CD4-positive, alpha-beta T cell (primary cell): ENCODE results near the gene TMEM167B. TPM values are rescaled to one million over a fixed set of nuclear protein-coding genes. Genes with fewer than 3 reads are reported as not detected.

Source experiments
- ATAC-seq: fragments of 200-7000 bp; cut with Tn5 transposase; one replicate; pipeline ENCODE4 v1.10.0; 2022; ENCODE audit warnings: mild to moderate bottlenecking; ENCODE audit not compliant: poor library complexity
- CTCF ChIA-PET: fragments of 350-600 bp; sonication (Branson Sonifier 250); formaldehyde crosslinking; loops from one replicate; lab custom pipeline; 2021; ENCODE audit warnings: antibody characterized with exemption, inconsistent platforms; lab: Charles Lee
- POLR2A ChIA-PET: fragments of 350-600 bp; sonication (Branson Sonifier 250); formaldehyde crosslinking; loops from one replicate; lab custom pipeline; 2021; ENCODE audit warnings: antibody characterized with exemption, inconsistent platforms; lab: Charles Lee
- DNase-seq, 14 experiments: peaks; one replicate each; pipeline ENCODE4 v3.0.0-alpha.2; 2013 to 2020; ENCODE audit warnings: mixed read lengths in 2 of 14
- H3K27ac ChIP-seq, 2 donors: one replicate each; pipeline versions ENCODE4 v1.5.1 to v1.7.0; 2013; ENCODE audit warnings: low read length in 2 of 2, low read depth in 1 of 2, mild to moderate bottlenecking in 1 of 2
- H3K27me3 ChIP-seq, 2 experiments: 1 replicate in 1 of 2; 2 replicates in 1 of 2; pipeline versions ENCODE4 v1.6.1 to v1.7.0; 2013; ENCODE audit warnings: low read length in 2 of 2, control low read depth in 1 of 2, mild to moderate bottlenecking in 1 of 2, moderate library complexity in 1 of 2; ENCODE audit not compliant: insufficient read depth in 2 of 2, control insufficient read depth in 1 of 2
- H3K36me3 ChIP-seq: one replicate; pipeline ENCODE4 v1.6.1; 2013; ENCODE audit warnings: low read length, control low read depth; ENCODE audit not compliant: insufficient read depth
- H3K4me1 ChIP-seq: one replicate; pipeline ENCODE4 v1.6.1; 2013; ENCODE audit warnings: low read length, control low read depth; ENCODE audit not compliant: insufficient read depth
- H3K4me3 ChIP-seq: one replicate; pipeline ENCODE4 v1.5.1; 2013; ENCODE audit warnings: mild to moderate bottlenecking, low read length, moderate library complexity
- H3K9me3 ChIP-seq, 2 experiments: 1 replicate in 1 of 2; 2 replicates in 1 of 2; pipeline versions ENCODE4 v1.6.1 to v1.7.0; 2013; ENCODE audit warnings: low read length in 2 of 2, mild to moderate bottlenecking in 2 of 2, control low read depth in 1 of 2, moderate library complexity in 1 of 2; ENCODE audit not compliant: control insufficient read depth in 1 of 2, insufficient read depth in 1 of 2
- H3K27ac Mint-ChIP-seq: one replicate; pipeline ENCODE4 v1.8.0; 2020; ENCODE audit warnings: mixed read lengths
- H3K27me3 Mint-ChIP-seq: one replicate; pipeline ENCODE4 v1.8.0; 2021; ENCODE audit warnings: mixed read lengths
- H3K36me3 Mint-ChIP-seq: one replicate; pipeline ENCODE4 v1.8.0; 2021; ENCODE audit warnings: low read depth, mixed read lengths
- H3K4me1 Mint-ChIP-seq: one replicate; pipeline ENCODE4 v1.8.0; 2021; ENCODE audit warnings: low read depth, mixed read lengths
- H3K4me3 Mint-ChIP-seq: one replicate; pipeline ENCODE4 v1.8.0; 2020; ENCODE audit warnings: mild to moderate bottlenecking, mixed read lengths
- H3K9me3 Mint-ChIP-seq: one replicate; pipeline ENCODE4 v1.8.0; 2020; ENCODE audit warnings: mixed read lengths
- intact Hi-C, 2 experiments: fragments of 100-400 bp; cut with DNase I in 1 of 2; cut with micrococcal nuclease in 1 of 2; formaldehyde crosslinking; loops; one replicate each; pipeline versions ENCODE4 v1.15.1 to v1.9.0; 2023 to 2025; cut with DNase I, micrococcal nuclease
- total RNA-seq, 174 experiments: library from RNA in 2 of 174; stranded (reverse) in 2 of 174; gene quantifications; one replicate each; pipeline ENCODE4 v1.2.3 and lab custom pipeline; 2021 to 2026
- TF ChIP-seq, protein P1 (sequence below): fragments of 200-600 bp; IDR thresholded peaks from one replicate; pipeline ENCODE4 v1.8.0; 2022; ENCODE audit warnings: antibody characterized with exemption, mild to moderate bottlenecking

Gene TMEM167B
- total RNA-seq, 2 experiments from 2014 or later, result 70.2 to 71.0 TPM

GRCh38 chr1:109113590-109114341, 23.2 kb downstream of the TMEM167B start, which contains the start of gene ELAPOR1:
Gene ELAPOR1 (plus strand): TSS chr1:109114115. CDS start chr1:109114184, 69 bp downstream.
- peaks cover 12% of the 10 kb centered on the region for H3K36me3 Mint-ChIP-seq
- peaks cover 9% of the 10 kb centered on the region for H3K27me3 Mint-ChIP-seq
- H3K4me3 ChIP-seq, result peak within 1 kb of the TSS; percentile 63
- H3K36me3 ChIP-seq, result no peaks in the 10 kb centered on the region
- no peaks in the 10 kb centered on the region for H3K9me3 Mint-ChIP-seq
- no peaks in the 10 kb centered on the region for H3K9me3 ChIP-seq
- DNase-seq (peak; percentile 74 to 99 (median 88)), ATAC-seq (peak; percentile 90)
- CTCF ChIA-PET, result interaction anchor here (1.2 to 8.0 kb wide), 6 partner anchors 13 to 446 kb away, joined by 3 to 104 read pairs (median 8); partner anchors contain the start of genes TMEM167B and WDR47
- H3K27me3 ChIP-seq, result no peaks in the 10 kb centered on the region
- intact Hi-C loops, result loop anchor here (2.0 to 10.0 kb wide), 12 partner anchors 71 to 596 kb away; partner anchors contain the start of genes CLCC1 (in 2 of the 2), PRPF38B (in 2 of the 2), SARS1 (in 2 of the 2) and ATXN7L2 (in 1 of the 2)
- TF ChIP-seq, protein P1, sequence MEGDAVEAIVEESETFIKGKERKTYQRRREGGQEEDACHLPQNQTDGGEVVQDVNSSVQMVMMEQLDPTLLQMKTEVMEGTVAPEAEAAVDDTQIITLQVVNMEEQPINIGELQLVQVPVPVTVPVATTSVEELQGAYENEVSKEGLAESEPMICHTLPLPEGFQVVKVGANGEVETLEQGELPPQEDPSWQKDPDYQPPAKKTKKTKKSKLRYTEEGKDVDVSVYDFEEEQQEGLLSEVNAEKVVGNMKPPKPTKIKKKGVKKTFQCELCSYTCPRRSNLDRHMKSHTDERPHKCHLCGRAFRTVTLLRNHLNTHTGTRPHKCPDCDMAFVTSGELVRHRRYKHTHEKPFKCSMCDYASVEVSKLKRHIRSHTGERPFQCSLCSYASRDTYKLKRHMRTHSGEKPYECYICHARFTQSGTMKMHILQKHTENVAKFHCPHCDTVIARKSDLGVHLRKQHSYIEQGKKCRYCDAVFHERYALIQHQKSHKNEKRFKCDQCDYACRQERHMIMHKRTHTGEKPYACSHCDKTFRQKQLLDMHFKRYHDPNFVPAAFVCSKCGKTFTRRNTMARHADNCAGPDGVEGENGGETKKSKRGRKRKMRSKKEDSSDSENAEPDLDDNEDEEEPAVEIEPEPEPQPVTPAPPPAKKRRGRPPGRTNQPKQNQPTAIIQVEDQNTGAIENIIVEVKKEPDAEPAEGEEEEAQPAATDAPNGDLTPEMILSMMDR, result no peak
- peaks cover 31% of the 10 kb centered on the region for H3K4me1 Mint-ChIP-seq
- H3K27ac Mint-ChIP-seq, result peak within 1 kb of the TSS; percentile 98
- peak within 1 kb of the TSS in 1 of 2 donors; percentile 53 for H3K27ac ChIP-seq
- peaks cover 26% of the 10 kb centered on the region for H3K4me1 ChIP-seq
- POLR2A ChIA-PET, result interaction anchor here (0.5 to 6.9 kb wide), 7 partner anchors 9 to 288 kb away, joined by 3 to 126 read pairs (median 9); partner anchors contain the start of genes SARS1, TMEM167B and WDR47
- H3K4me3 Mint-ChIP-seq, result peak within 1 kb of the TSS; percentile 94

GRCh38 chr1:109114342-109114674, 23.7 kb downstream of the TMEM167B start:
- no peak for DNase-seq
- Mint-ChIP-seq H3K9me3 (no peaks in the 10 kb centered on the region), H3K4me1 (peaks cover 31% of the 10 kb centered on the region), H3K27me3 (peaks cover 9% of the 10 kb centered on the region), H3K27ac (peak overlapping the region; percentile 98), H3K4me3 (peak overlapping the region; percentile 94), H3K36me3 (peaks cover 12% of the 10 kb centered on the region)
- intact Hi-C loops, result loop anchor here (5.0 to 10.0 kb wide), 9 partner anchors 72 to 597 kb away; partner anchors contain the start of genes SARS1 (in 2 of the 2), ATXN7L2 (in 1 of the 2), CLCC1 (in 1 of the 2) and PRPF38B (in 1 of the 2)
- peak overlapping the region; percentile 63 for H3K4me3 ChIP-seq
- no peaks in the 10 kb centered on the region for H3K36me3 ChIP-seq
- H3K4me1 ChIP-seq, result peaks cover 26% of the 10 kb centered on the region
- ATAC-seq, result no peak
- no peaks in the 10 kb centered on the region for H3K27me3 ChIP-seq
- no peaks in the 10 kb centered on the region for H3K9me3 ChIP-seq
- POLR2A ChIA-PET, result interaction anchor here (0.5 to 6.9 kb wide), 6 partner anchors 9 to 288 kb away, joined by 3 to 126 read pairs (median 6); partner anchors contain the start of genes SARS1 and TMEM167B
- CTCF ChIA-PET, result interaction anchor here (1.1 to 8.0 kb wide), 3 partner anchors 14 to 24 kb away, joined by 3 to 104 read pairs (median 32); partner anchors contain the start of gene TMEM167B
- peak overlapping the region in 1 of 2 donors; percentile 16 for H3K27ac ChIP-seq
- TF ChIP-seq, protein P1, result no peak

DNA sequence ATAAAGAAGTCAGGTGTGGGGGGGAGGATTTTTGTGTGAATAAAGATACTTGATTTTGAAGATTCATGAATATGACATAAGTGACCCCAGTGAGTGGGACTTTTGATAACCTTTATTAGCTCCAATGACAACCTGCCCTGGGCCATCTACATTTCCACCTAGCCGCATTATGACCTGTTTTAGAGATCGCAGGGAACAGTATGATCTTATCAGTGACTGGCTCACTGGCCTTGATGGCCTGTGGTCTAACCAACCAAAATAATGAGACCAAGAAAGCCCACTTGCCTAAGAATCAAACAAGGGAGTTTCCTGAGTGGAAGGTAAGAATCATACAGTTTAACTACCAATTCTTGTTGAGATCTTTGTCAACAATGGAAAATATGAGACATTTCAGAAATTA, 25.1 kb downstream of the TMEM167B start:
- no peak overlapping the region for H3K27ac ChIP-seq
- no peak for ATAC-seq
- no peaks in the 10 kb centered on the region for H3K9me3 Mint-ChIP-seq
- peaks cover 26% of the 10 kb centered on the region for H3K4me1 ChIP-seq
- H3K9me3 ChIP-seq, result no peaks in the 10 kb centered on the region
- H3K36me3 ChIP-seq, result no peaks in the 10 kb centered on the region
- H3K27me3 Mint-ChIP-seq, result peaks cover 9% of the 10 kb centered on the region
- ChIA-PET CTCF (interaction anchor here (8.0 kb wide), 1 partner anchor 15 kb away, joined by 104 read pairs; no protein-coding TSS in a partner anchor), POLR2A (interaction anchor here (0.6 to 6.9 kb wide), 3 partner anchors 13 to 98 kb away, joined by 3 to 126 read pairs (median 18); partner anchors contain the start of gene SARS1)
- H3K4me3 ChIP-seq, result no peak overlapping the region
- intact Hi-C loops, result loop anchor here (10.0 kb wide), 2 partner anchors 99 to 369 kb away; partner anchors contain the start of genes ATXN7L2 (in 1 of the 2) and SARS1 (in 1 of the 2)
- no peak overlapping the region for H3K4me3 Mint-ChIP-seq
- peaks cover 12% of the 10 kb centered on the region for H3K36me3 Mint-ChIP-seq
- DNase-seq, result no peak
- no peak overlapping the region for H3K27ac Mint-ChIP-seq
- TF ChIP-seq, protein P1, result no peak
- H3K4me1 Mint-ChIP-seq, result peaks cover 31% of the 10 kb centered on the region
- no peaks in the 10 kb centered on the region for H3K27me3 ChIP-seq
